Astrocyte of the cerebellum (primary cell): Measurements from ENCODE around the gene NAA35.
"Not testable (repeated sequence)": the region's sequence is repeated elsewhere in the genome, so short reads cannot be mapped to it uniquely, and the experiment has no call there.

Experiments
- DNase-seq: peaks from one replicate; pipeline ENCODE4 v3.0.0-alpha.2; 2011; ENCODE audit warnings: low read depth
- H3K4me3 ChIP-seq: 2 replicates; pipeline ENCODE4 v1.5.1; 2011; ENCODE audit warnings: mild to moderate bottlenecking, low read depth, low read length, moderate library complexity
- CTCF ChIP-seq: IDR thresholded peaks from 2 replicates; pipeline ENCODE4 v1.5.1; 2012; ENCODE audit warnings: low read length, low read depth, moderate library complexity, mild to moderate bottlenecking; ENCODE audit errors: missing control alignments
- in situ Hi-C: cut with HindIII; loops from 2 replicates; pipeline ENCODE4 v1.10.0; 2017; ENCODE audit warnings: low sequenced_read_pairs

NAA35 gene

GRCh38 chr9:85964526-85964925, 23.6 kb downstream of the NAA35 start:
- H3K4me3 ChIP-seq = no peak overlapping the region
- in situ Hi-C loops = no loop called here
- no peak for TF ChIP-seq CTCF
- no peak for DNase-seq

- TF ChIP-seq CTCF = no peak
- H3K4me3 ChIP-seq = no peak overlapping the region
- in situ Hi-C loops = no loop called here
- no peak for DNase-seq
Observed at GRCh38 chr9:85964949-85965348, 24.0 kb downstream of the NAA35 start.

GRCh38 chr9:85969727-85970126, 28.8 kb downstream of the NAA35 start:
- H3K4me3 ChIP-seq = no peak overlapping the region
- no peak for DNase-seq
- TF ChIP-seq CTCF = no peak
- in situ Hi-C loops = no loop called here

- no peak overlapping the region for H3K4me3 ChIP-seq
- no peak for TF ChIP-seq CTCF
- DNase-seq = no peak
- in situ Hi-C loops = no loop called here
Observed at GRCh38 chr9:85971731-85972130, 30.8 kb downstream of the NAA35 start.

- DNase-seq = no peak
- in situ Hi-C loops = no loop called here
- TF ChIP-seq CTCF = no peak
- H3K4me3 ChIP-seq = no peak overlapping the region
Observed at GRCh38 chr9:85973238-85973637, 32.3 kb downstream of the NAA35 start.

GRCh38 chr9:85974055-85974547, 33.2 kb downstream of the NAA35 start:
- in situ Hi-C loops, DNase-seq, H3K4me3 ChIP-seq: not testable (repeated sequence)

GRCh38 chr9:85978496-85978895, 37.5 kb downstream of the NAA35 start:
- no peak for DNase-seq
- in situ Hi-C loops = no loop called here
- no peak for TF ChIP-seq CTCF
- H3K4me3 ChIP-seq = no peak overlapping the region
